ENCODE results near the gene ATRN. TPM values are rescaled to one million over a fixed set of nuclear protein-coding genes. Genes with fewer than 3 reads are reported as not detected.
A peak's percentile ranks its signal among the peaks of the same experiment; 100 is the strongest.

ATRN gene
- total RNA-seq, 1 experiment from 2014 or later, result 41.4 TPM

DNA sequence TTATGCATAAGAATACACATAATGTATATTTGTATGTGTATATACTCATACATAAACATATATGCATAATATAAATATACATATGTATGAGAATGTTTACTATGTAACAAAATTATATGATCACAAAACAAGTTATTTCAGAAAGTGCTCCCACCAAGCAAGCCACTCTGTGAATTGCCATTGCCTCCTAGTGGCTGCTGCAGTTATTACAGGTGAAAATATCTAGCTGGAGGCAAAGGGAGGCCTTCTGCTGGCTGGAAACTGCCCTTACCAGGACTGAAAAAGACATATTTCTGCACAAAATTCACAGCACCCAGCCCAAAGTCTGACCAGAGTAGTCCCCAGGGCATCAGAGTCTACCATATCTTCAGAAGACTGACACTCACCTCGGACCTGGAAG is 225.4 kb downstream of the ATRN start:
- H3K4me3 Mint-ChIP-seq (ENCODE audit: unreplicated experiment), result no peak overlapping the region
- intact Hi-C loops (cut with micrococcal nuclease; ENCODE audit: unreplicated experiment), result no loop called here
- H3K27me3 ChIP-seq (replicated peaks; ENCODE audit: control insufficient read depth, insufficient read depth, low read length), result no peaks in the 10 kb centered on the region
- POLR2A ChIA-PET, result no interaction called here
- H3K9me3 ChIP-seq, result no peaks in the 10 kb centered on the region
- CTCF ChIA-PET, result interaction anchor here (0.6 to 1.9 kb wide), 2 partner anchors 11 to 20 kb away, joined by 4 to 7 read pairs; no protein-coding TSS in a partner anchor
- BruUV-seq (replicated peaks), result no TSS peak
- TF ChIP-seq, protein P1, sequence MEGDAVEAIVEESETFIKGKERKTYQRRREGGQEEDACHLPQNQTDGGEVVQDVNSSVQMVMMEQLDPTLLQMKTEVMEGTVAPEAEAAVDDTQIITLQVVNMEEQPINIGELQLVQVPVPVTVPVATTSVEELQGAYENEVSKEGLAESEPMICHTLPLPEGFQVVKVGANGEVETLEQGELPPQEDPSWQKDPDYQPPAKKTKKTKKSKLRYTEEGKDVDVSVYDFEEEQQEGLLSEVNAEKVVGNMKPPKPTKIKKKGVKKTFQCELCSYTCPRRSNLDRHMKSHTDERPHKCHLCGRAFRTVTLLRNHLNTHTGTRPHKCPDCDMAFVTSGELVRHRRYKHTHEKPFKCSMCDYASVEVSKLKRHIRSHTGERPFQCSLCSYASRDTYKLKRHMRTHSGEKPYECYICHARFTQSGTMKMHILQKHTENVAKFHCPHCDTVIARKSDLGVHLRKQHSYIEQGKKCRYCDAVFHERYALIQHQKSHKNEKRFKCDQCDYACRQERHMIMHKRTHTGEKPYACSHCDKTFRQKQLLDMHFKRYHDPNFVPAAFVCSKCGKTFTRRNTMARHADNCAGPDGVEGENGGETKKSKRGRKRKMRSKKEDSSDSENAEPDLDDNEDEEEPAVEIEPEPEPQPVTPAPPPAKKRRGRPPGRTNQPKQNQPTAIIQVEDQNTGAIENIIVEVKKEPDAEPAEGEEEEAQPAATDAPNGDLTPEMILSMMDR (IDR thresholded peaks at IDR 0.05; ENCODE audit: insufficient read depth in 1 of 2, low read depth in 1 of 2, low read length in 1 of 2, severe bottlenecking in 1 of 2, unreplicated experiment in 1 of 2), result peak in 1 of 2 experiments; percentile 47
- H3K4me3 ChIP-seq (ENCODE audit: low read depth, low read length), result no peak overlapping the region
- DNase-seq, result no peak
- H3K4me1 Mint-ChIP-seq (ENCODE audit: low read depth, unreplicated experiment), result no peaks in the 10 kb centered on the region
- H3K36me3 Mint-ChIP-seq (ENCODE audit: insufficient read depth, unreplicated experiment), result no peaks in the 10 kb centered on the region
- H3K36me3 ChIP-seq (ENCODE audit: control insufficient read depth, insufficient read depth, low read length), result no peaks in the 10 kb centered on the region
- no peaks in the 10 kb centered on the region for H3K9me3 Mint-ChIP-seq (ENCODE audit: unreplicated experiment)
- no peaks in the 10 kb centered on the region for H3K4me1 ChIP-seq
- H3K27ac Mint-ChIP-seq (ENCODE audit: unreplicated experiment), result no peak overlapping the region
- no peaks in the 10 kb centered on the region for H3K27me3 Mint-ChIP-seq (ENCODE audit: insufficient read depth, unreplicated experiment)

GRCh38 chr20:3696745-3697587 is 226.1 kb downstream of the ATRN start:
- no peaks in the 10 kb centered on the region for H3K9me3 ChIP-seq
- no peak overlapping the region for H3K4me3 ChIP-seq (ENCODE audit: low read depth, low read length)
- H3K36me3 ChIP-seq (ENCODE audit: control insufficient read depth, insufficient read depth, low read length), result no peaks in the 10 kb centered on the region
- CTCF ChIA-PET, result interaction anchor here (0.6 to 1.9 kb wide), 4 partner anchors 11 to 20 kb away, joined by 4 to 7 read pairs (median 6); no protein-coding TSS in a partner anchor
- H3K4me1 Mint-ChIP-seq (ENCODE audit: low read depth, unreplicated experiment), result no peaks in the 10 kb centered on the region
- no peaks in the 10 kb centered on the region for H3K36me3 Mint-ChIP-seq (ENCODE audit: insufficient read depth, unreplicated experiment)
- H3K27me3 Mint-ChIP-seq (ENCODE audit: insufficient read depth, unreplicated experiment), result no peaks in the 10 kb centered on the region
- no peaks in the 10 kb centered on the region for H3K4me1 ChIP-seq
- POLR2A ChIA-PET, result no interaction called here
- TF ChIP-seq, protein P1 (IDR thresholded peaks at IDR 0.05; ENCODE audit: insufficient read depth in 1 of 2, low read depth in 1 of 2, low read length in 1 of 2, severe bottlenecking in 1 of 2, unreplicated experiment in 1 of 2), result no peak
- H3K4me3 Mint-ChIP-seq (ENCODE audit: unreplicated experiment), result no peak overlapping the region
- H3K27me3 ChIP-seq (replicated peaks; ENCODE audit: control insufficient read depth, insufficient read depth, low read length), result no peaks in the 10 kb centered on the region; the same call in 1 of the 2 replicates
- no peaks in the 10 kb centered on the region for H3K9me3 Mint-ChIP-seq (ENCODE audit: unreplicated experiment)
- no peak overlapping the region for H3K27ac Mint-ChIP-seq (ENCODE audit: unreplicated experiment)
- BruUV-seq (replicated peaks), result no TSS peak
- DNase-seq, result no peak
- intact Hi-C loops (cut with micrococcal nuclease; ENCODE audit: unreplicated experiment), result no loop called here

- Mint-ChIP-seq H3K4me1 (ENCODE audit: low read depth, unreplicated experiment) (no peaks in the 10 kb centered on the region), H3K4me3 (ENCODE audit: unreplicated experiment) (no peak overlapping the region), H3K27me3 (ENCODE audit: insufficient read depth, unreplicated experiment) (no peaks in the 10 kb centered on the region), H3K36me3 (ENCODE audit: insufficient read depth, unreplicated experiment) (no peaks in the 10 kb centered on the region), H3K9me3 (ENCODE audit: unreplicated experiment) (no peaks in the 10 kb centered on the region), H3K27ac (ENCODE audit: unreplicated experiment) (no peak overlapping the region)
- TF ChIP-seq, protein P1 (IDR thresholded peaks at IDR 0.05; ENCODE audit: insufficient read depth in 1 of 2, low read depth in 1 of 2, low read length in 1 of 2, severe bottlenecking in 1 of 2, unreplicated experiment in 1 of 2), result no peak
- POLR2A ChIA-PET, result interaction anchor here (0.6 kb wide), 1 partner anchor 543 kb away, joined by 3 read pairs; no protein-coding TSS in a partner anchor
- CTCF ChIA-PET, result interaction anchor here (0.6 to 1.9 kb wide), 4 partner anchors 10 to 21 kb away, joined by 3 to 7 read pairs (median 6); no protein-coding TSS in a partner anchor
- no peak for DNase-seq
- Histone ChIP-seq H3K9me3 (no peaks in the 10 kb centered on the region), H3K27me3 (replicated peaks; ENCODE audit: control insufficient read depth, insufficient read depth, low read length) (no peaks in the 10 kb centered on the region; the same call in 1 of the 2 replicates), H3K36me3 (ENCODE audit: control insufficient read depth, insufficient read depth, low read length) (no peaks in the 10 kb centered on the region), H3K4me1 (no peaks in the 10 kb centered on the region), H3K4me3 (ENCODE audit: low read depth, low read length) (no peak overlapping the region)
- intact Hi-C loops (cut with micrococcal nuclease; ENCODE audit: unreplicated experiment), result no loop called here
- BruUV-seq (replicated peaks), result no TSS peak
These were observed 226.9 kb downstream of the ATRN start for GRCh38 chr20:3697588-3698305.

Data from Caco-2 (cell line).